GM21737 (cell line): ENCODE measurements around the gene XPR1.
"Not testable (repeated sequence)": the region's sequence is repeated elsewhere in the genome, so short reads cannot be mapped to it uniquely, and the experiment has no call there.

Experiments used
- ATAC-seq: cut with Tn5 transposase; IDR thresholded peaks from one replicate; pipeline ENCODE4 v1.9.1; 2021; ENCODE audit warnings: mild to moderate bottlenecking, moderate library complexity; ENCODE audit not compliant: unreplicated experiment

XPR1 gene

DNA sequence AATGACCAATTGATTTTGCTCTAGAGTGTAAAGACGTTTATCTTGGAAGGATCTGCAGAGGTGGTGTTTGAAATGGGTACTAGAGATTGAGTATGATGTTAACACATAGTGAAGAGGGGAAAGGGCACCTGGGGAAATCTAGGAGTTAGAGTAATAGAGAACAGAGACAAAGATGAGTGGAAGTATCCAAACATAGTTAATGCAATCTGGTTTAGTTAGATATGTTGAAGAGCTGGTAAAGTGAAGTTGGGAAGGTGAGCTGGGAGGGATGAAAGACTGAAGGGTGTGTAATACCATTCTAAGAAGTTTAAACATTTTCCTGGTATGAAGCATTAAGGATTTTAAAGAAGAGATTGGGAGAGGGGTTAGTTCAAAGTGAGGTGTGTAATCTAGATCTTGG, 11.0 kb downstream of the XPR1 start:
- ATAC-seq, result no peak

- no peak for ATAC-seq
These were observed 11.9 kb downstream of the XPR1 start for GRCh38 chr1:180643693-180644092.

DNA sequence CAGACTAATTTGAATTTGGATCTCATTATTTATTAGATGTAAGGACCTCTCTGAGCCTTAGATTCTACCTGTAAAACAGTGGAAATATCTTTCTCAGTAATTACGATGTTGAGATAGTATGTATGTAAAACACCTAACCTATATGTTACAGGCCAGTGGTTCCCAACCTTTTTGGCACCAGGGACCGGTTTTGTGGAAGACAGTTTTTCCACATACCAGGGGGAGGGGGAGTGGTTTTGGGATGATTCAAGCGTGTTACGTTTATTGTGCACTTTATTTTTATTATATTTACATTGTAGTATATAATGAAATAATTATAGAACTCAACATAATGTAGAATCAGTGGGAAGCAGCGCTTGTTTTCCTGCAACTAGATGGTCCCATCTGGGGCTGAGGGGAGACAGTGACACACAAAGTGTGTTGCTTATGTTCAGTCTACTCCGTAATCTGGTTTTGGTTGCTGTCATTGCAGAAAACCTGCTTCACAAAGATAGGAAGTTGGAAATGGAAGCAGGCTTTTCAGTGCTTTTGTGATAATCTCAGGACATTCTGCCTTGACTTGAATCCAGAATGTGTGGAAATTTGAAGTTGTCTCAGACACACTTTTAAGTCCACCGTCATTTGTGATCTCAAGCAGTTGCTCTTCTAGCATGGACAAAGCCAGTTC, 12.8 kb downstream of the XPR1 start:
- ATAC-seq, result no peak

DNA sequence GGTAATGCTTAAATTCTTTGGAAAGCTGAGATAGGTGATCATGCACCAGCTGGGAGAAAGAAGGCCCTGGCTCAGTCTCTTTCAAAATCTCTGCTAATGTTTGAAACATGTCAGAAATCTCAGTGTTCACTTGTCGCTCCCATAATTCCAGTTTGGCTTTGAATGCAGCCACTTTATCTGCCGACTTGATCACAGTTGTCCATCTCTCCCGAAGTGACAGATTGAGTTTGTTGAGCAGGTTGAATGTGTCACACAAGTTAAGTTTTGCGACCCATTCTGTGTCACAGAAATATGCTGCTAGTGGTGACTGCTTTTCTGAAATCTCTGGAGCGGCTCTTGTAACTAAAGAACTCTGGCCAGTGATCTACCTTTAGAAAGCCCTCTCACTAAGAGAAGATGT, 13.4 kb downstream of the XPR1 start:
- ATAC-seq, result not testable (repeated sequence)

DNA sequence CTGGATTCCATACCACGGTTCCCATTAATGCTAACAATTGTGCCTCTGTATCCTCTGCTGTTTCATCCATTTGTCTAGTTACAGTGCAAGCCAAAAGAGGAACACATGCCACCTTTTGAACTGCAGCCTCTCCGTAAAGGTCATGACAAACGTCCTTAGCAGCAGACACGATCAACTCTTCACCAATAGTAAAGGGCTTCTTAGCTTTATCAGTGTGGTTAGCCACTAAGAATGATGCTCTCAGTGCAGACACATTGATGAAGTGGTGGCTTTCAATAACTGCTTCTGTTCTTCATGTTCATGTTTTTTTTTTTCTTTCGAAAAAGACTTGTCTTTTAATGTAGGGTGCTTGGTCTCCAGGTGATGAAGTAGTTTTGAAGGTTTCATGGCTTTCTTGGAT, 14.3 kb downstream of the XPR1 start:
- no peak for ATAC-seq

- ATAC-seq, result no peak
These were observed 14.7 kb downstream of the XPR1 start for GRCh38 chr1:180646547-180646946.

DNA sequence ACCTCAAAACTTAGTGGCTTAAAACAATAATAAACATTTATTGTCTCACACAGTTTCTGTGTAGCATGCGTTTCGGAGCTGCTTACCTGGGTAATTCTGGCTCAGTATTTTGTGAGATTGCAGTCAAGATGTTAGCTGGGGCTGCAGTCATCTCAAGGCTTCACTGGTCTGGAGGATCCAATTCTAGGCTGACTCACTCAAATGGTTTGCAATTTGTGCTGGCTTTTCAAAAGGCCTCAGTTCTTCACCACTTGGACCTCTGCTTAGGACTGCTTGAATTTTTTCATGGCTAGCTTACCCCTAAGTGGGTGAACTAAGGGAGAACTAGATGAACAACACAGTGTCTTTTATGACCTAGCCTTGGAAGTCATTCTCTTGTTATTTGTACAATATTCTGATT, 21.0 kb downstream of the XPR1 start:
- ATAC-seq, result no peak

DNA sequence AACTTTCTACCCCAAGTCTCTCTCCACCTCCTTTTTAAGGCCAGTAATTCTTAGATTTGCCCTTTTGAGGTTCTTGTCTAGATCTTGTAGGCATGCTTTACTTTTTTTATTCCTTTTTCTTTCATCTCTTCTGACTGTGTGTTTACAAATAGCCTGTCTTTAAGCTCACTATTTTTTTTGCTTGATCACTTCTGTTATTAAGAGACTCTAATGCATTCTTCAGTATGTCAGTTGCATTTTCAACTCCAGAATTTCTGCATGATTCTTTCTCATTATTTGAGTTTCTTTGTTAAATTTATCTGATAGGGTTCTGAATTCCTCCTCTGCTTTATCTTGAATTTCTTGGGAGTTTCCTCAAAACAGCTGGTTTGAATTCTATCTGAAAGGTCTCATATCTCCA, 30.9 kb downstream of the XPR1 start:
- ATAC-seq, result no peak

DNA sequence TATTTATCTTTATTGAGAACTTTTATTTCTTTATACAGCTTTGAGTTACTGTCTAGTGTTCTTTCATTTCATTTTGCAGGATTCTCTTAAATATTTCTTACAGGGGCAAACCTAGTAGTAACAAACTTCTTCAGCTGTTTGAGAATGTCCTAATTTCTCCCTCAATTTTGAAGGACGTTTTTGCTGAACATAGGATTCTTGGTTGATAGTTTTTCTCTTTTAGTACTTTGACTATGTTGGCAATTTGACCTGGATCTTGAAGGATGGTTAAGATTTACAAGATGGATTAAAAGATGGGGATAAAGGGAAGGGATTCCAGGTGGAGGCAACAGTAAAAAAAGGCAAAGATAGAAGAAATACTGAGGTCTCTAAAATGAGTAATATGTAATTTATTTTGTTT, 38.9 kb downstream of the XPR1 start:
- no peak for ATAC-seq

DNA sequence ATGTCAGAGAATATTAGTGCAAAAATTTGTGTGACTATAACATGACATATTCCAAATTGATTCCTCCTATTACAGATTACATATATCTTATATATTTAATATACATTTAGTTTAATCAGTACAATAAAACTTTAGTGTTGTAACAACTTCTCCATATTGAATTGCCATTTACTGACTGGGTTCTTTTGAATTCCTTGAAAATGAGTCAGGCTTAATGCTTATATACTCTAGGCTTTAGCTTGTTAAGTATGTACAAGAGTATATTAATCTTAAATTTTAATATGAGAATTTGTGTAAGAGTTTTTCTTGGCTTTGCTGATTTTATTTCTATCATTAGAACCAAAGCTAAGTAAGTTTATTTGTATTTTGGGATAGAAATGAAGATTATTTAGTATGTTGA, 40.3 kb downstream of the XPR1 start:
- ATAC-seq, result no peak

GRCh38 chr1:180672505-180672904, 40.7 kb downstream of the XPR1 start:
- no peak for ATAC-seq

DNA sequence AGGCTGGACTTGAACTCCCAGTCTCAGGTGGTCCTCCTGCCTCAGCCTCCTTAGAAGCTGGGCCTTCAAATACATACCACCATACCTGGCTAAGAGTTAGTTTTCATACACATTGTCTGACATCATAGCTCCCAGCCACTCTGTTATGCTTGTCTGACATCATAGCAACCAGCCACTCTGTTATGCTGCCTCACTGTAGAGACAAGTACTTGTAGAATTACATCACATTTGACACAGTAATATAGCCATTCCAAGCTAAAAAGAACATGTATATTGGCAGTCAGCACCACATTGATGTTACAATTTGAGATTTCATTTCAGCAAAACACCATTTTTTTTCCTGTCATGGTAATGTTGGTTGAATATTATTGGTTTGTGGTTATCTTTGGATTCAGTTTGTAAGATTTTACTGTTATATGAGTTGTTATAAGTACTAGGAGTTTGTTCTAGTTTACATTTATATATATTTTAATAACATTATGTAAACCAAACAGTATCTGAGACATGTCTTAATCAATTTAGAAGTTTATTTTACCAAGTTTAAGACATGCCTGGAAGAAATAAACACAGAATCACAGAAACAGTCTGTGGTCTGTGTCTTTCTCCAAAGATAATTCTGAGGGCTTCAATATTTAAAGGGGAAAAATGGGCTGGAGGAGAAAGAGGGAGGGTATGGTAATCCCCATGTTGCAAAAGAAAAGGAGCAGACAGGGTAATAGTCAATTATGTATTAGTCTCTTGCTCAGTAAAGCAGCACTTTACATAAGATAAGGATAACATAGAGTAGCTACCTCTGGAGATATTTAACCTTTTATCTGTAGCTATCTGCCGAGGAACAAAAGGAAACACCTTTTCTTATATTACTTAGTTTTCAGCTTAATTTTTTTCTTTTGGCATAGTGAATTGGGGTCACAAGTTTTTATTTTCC, 43.0 kb downstream of the XPR1 start:
- no peak for ATAC-seq

- no peak for ATAC-seq
These were observed 43.8 kb downstream of the XPR1 start for GRCh38 chr1:180675586-180675985.

DNA sequence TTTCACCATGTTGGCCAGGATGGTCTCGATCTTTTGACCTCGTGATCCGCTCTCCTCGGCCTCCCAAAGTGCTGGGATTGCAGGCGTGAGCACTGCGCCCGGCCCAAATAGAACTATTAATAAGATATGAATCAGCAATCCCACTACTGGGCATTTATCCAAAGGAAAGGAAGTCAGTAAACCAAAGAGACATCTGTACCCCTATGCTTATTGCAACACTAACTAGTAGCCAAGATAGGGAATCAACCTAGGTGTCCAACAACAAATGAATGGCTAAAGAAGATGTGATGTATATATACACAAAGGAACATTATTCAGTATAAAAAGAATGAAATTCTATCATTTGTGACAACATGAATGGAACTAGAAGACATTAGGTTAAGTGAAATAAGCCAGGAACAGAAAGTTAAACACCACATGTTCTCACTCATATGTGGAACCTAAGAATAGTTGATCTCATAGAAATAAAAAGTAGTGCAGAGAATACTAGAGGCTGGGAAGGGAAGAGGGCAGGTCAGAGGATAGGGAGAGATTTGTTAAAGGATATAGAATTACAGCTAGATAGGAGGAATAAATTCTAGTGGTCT, 48.8 kb downstream of the XPR1 start:
- no peak for ATAC-seq

GRCh38 chr1:180683117-180683516, 51.3 kb downstream of the XPR1 start:
- ATAC-seq, result not testable (repeated sequence)

DNA sequence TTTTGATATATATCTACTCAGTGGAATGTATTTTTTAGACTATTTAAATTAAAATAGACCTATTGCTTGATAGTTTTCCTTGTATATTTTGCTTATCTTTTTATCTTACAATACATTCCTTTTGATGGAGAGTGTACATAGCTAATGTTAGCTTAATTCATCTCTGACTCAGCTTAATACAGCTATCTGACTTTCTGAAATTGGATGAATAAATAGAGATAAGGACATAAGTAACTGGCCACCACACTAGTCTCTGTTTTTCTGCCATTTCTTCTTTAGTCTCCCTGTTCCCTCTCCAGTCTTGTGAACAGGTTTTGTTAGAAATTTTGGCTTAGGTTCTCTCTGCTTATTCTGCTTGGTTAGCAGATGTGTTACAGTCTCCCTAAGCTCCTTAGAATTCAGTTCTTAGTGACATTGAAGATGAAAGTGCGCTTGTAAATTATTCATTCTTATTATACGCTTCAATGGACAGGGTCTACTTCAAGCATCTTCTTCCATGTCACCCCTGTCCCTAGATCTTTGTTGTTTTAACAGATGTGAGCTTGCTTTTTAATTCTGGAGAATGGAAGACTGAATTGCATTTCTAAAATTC, 59.6 kb downstream of the XPR1 start:
- ATAC-seq, result no peak

- no peak for ATAC-seq
These were observed 61.9 kb downstream of the XPR1 start for GRCh38 chr1:180693564-180694244.

- no peak for ATAC-seq
These were observed 63.5 kb downstream of the XPR1 start for GRCh38 chr1:180695282-180695681.

DNA sequence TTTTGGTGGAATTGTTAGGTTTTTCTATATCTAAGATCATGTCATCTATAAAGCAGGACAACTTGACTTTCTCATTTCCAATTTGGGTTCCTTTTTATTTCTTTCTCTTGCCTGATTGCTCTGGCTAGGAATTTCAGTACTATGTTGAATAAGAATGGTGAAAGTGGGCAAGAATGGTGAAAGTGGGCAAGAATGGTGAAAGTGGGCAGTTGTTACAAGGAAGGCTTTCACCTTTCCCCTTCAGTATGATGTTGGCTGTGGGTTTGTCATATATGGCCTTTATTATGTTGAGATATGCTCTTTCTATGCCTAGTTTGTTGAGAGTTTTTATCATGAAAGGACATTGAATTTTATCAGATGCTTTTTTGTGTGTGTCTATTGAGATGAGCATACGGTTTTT, 64.5 kb downstream of the XPR1 start:
- no peak for ATAC-seq

GRCh38 chr1:180698580-180698979, 66.8 kb downstream of the XPR1 start:
- no peak for ATAC-seq

- not testable (repeated sequence) for ATAC-seq
These were observed 70.6 kb downstream of the XPR1 start for GRCh38 chr1:180702376-180702775.
